Cardiac muscle cell (in vitro differentiated cells and primary cell): Measurements from ENCODE around the gene HDAC4. TPM values are rescaled to one million over a fixed set of nuclear protein-coding genes. Genes with fewer than 3 reads are reported as not detected.

Source experiments
- DNase-seq, 2 donors: peaks; one replicate each; pipeline versions ENCODE4 v3.0.0 to v3.0.0-alpha.2; 2010 to 2017; ENCODE audit warnings: low read depth in 1 of 2, low spot score in 1 of 2
- H3K27ac ChIP-seq: fragments of 200-600 bp; sonication (generic); 2 replicates; pipeline ENCODE4 v1.5.1; 2016
- H3K27me3 ChIP-seq: fragments of 200-600 bp; sonication (generic); 2 replicates; pipeline ENCODE4 v1.6.0; 2016; ENCODE audit warnings: control low read depth
- H3K36me3 ChIP-seq: fragments of 200-600 bp; sonication (generic); 2 replicates; pipeline ENCODE4 v1.5.1; 2016; ENCODE audit warnings: control low read depth
- H3K4me1 ChIP-seq: fragments of 200-600 bp; sonication (generic); 2 replicates; pipeline ENCODE4 v1.8.1; 2017; ENCODE audit warnings: low read depth, mild to moderate bottlenecking, mixed run types
- H3K4me3 ChIP-seq: fragments of 200-600 bp; sonication (generic); 2 replicates; pipeline ENCODE4 v1.5.1; 2016; ENCODE audit warnings: mild to moderate bottlenecking
- H3K9me3 ChIP-seq: fragments of 200-600 bp; sonication (generic); 2 replicates; pipeline ENCODE4 v1.5.1; 2017; ENCODE audit warnings: low read depth, mild to moderate bottlenecking, control low read depth
- polyA plus RNA-seq: library from polyadenylated mRNA; unstranded; fragments of >200 nt; fragmentation: Nextera tagmentation; extraction: Ambion mirVana; gene quantifications from 2 replicates; pipeline ENCODE4 v1.2.1, GENCODE V29; 2016
- total RNA-seq: library from RNA; depleted of rRNA; stranded (reverse); fragments of >200 nt; gene quantifications from 2 replicates; pipeline ENCODE4 v1.2.3, GENCODE V29; 2016
- TF ChIP-seq, protein P1 (sequence below): IDR thresholded peaks from 2 replicates; pipeline ENCODE4 v1.5.1; 2012; ENCODE audit warnings: low read depth, mild to moderate bottlenecking, low read length

The HDAC4 gene
- total and polyA plus RNA-seq, 2 experiments from 2014 or later = 7.0 to 41.6 TPM

DNA sequence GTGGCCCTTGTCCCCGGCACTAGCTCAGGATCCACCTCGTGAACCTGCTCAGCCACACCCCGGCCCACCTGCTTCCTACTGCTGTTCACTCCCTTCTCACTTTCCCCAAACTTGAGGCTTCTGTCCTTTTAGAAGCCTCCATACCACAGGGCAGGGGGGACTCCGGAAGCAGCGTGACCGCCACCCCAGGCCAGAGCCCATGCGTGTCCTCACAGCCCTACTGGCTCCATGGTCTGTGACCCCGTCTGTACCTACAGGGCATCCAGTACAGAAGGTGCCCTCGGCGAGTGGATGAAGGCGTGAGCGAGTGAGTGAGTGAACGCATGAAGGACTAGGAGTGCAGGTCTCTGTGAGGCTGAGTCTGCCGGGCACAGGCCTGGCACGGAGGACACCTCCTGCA, 299.7 kb downstream of the HDAC4 start:
- no peak for DNase-seq
- TF ChIP-seq, protein P1, sequence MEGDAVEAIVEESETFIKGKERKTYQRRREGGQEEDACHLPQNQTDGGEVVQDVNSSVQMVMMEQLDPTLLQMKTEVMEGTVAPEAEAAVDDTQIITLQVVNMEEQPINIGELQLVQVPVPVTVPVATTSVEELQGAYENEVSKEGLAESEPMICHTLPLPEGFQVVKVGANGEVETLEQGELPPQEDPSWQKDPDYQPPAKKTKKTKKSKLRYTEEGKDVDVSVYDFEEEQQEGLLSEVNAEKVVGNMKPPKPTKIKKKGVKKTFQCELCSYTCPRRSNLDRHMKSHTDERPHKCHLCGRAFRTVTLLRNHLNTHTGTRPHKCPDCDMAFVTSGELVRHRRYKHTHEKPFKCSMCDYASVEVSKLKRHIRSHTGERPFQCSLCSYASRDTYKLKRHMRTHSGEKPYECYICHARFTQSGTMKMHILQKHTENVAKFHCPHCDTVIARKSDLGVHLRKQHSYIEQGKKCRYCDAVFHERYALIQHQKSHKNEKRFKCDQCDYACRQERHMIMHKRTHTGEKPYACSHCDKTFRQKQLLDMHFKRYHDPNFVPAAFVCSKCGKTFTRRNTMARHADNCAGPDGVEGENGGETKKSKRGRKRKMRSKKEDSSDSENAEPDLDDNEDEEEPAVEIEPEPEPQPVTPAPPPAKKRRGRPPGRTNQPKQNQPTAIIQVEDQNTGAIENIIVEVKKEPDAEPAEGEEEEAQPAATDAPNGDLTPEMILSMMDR = no peak
- Histone ChIP-seq H3K36me3 (no peaks in the 10 kb centered on the region), H3K9me3 (no peaks in the 10 kb centered on the region), H3K4me1 (no peaks in the 10 kb centered on the region), H3K27me3 (no peaks in the 10 kb centered on the region), H3K27ac (no peak overlapping the region), H3K4me3 (no peak overlapping the region)

DNA sequence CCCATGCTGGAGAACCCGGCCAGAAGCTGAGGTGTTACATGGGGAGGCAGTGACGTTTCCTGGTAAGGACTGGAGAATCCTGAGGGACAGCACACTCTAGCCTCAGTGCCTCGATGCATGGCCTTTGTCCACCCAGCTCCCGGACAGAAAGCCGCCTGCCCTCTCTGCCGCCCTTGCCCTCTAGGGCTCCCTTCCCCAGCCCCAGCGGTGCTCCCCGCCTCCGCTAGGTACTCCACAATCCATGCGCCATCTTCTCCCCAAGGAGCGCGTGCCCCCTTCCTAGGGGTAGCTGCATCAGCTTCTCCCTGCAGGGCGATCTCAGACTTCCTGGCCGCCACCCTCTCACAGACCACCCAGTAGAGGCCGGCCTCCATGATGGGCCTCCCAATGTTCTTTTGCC, 301.3 kb downstream of the HDAC4 start:
- no peak overlapping the region for H3K27ac ChIP-seq
- H3K4me3 ChIP-seq = no peak overlapping the region
- H3K9me3 ChIP-seq = no peaks in the 10 kb centered on the region
- no peaks in the 10 kb centered on the region for H3K36me3 ChIP-seq
- DNase-seq = no peak
- H3K4me1 ChIP-seq = no peaks in the 10 kb centered on the region
- H3K27me3 ChIP-seq = no peaks in the 10 kb centered on the region
- TF ChIP-seq, protein P1 = no peak

DNA sequence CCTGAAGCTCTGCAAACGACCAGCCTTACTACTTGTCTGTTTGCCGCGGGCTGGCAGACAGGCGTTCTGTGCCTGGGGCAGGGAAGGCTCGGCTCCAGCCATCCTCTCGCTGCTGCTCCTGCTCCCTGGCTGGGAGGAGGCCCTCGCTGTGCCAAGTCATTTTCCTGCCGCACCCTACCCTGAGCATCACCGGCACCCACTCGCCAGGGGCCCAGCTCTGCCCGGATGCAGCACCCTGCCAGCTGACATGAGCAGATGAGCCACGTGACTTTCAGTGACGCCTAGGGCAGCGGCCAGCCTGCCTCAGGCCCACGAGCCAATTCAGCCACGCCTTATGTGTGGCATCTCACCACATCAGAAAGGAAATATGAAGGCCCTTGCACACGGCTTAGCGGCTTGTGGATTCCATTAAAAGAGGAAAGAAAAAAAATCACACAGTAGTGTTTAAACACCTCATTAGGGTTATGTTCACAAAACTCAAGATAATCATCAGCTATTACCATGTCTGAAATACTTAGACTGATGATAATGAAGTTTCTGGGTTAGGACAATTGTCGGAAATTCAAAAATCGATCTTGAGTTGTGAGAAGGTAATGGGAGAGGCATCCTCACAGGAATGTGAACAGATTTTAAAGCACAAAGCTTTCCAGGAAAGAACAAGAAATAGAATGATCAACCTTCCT, 302.4 kb downstream of the HDAC4 start:
- Histone ChIP-seq H3K4me3 (no peak overlapping the region), H3K36me3 (no peaks in the 10 kb centered on the region), H3K27ac (no peak overlapping the region), H3K4me1 (no peaks in the 10 kb centered on the region), H3K27me3 (no peaks in the 10 kb centered on the region), H3K9me3 (no peaks in the 10 kb centered on the region)
- DNase-seq = no peak
- TF ChIP-seq, protein P1 = no peak

DNA sequence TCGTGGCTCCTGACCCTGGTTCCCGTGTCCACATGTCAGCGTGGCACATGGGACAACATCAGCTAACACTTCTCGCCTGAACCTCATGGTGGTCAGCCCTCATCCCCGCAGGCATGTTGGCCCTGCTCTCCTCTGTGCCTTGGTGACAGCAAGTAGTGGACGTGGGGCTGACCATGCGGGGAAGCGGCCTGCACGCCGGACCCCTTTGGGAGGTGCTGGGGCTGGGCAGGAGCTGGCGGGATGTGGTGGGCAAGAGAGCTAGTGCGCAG, 303.5 kb downstream of the HDAC4 start:
- no peak overlapping the region for H3K27ac ChIP-seq
- H3K4me3 ChIP-seq = no peak overlapping the region
- no peaks in the 10 kb centered on the region for H3K36me3 ChIP-seq
- TF ChIP-seq, protein P1 = no peak
- no peak for DNase-seq
- no peaks in the 10 kb centered on the region for H3K9me3 ChIP-seq
- H3K27me3 ChIP-seq = no peaks in the 10 kb centered on the region
- no peaks in the 10 kb centered on the region for H3K4me1 ChIP-seq

DNA sequence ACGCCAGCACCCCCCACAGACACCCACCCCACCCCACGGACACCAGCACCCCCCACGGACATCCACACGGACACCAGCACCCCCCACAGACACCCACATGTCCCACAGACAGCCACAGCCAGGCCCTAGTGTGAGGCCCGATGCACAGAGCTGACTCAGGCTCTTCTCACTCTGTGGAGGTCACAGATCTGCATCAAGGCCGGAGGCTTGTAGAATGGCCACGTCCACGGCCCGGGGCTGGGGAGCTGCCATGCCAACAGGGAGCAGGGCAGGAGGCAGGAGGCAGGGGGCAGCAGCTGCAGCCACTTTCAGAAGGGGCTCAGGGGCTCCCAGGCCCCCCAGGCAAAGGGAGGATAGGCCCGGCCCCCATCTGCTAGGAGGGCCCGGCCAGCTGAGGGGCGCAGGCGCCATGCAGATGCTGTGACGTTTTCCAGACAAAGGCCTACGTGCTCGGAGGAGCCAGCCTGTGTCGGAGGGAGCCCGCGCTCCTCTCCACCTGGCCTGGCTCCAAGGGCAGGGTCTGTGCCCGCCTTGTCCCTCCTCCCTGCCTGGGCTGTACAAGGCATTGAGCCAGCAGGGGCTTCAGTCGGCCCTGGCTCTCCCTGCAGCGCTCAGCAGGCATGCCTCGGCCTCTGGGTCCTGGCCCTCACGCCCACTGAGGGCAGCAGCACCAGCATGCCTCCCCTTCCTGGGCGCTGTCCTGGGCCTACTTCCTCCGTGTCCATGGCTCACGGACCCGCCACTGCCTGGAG, 304.0 kb downstream of the HDAC4 start:
- no peak overlapping the region for H3K4me3 ChIP-seq
- H3K27me3 ChIP-seq = no peaks in the 10 kb centered on the region
- H3K9me3 ChIP-seq = no peaks in the 10 kb centered on the region
- H3K4me1 ChIP-seq = no peaks in the 10 kb centered on the region
- no peak for DNase-seq
- no peak overlapping the region for H3K27ac ChIP-seq
- TF ChIP-seq, protein P1 = no peak
- H3K36me3 ChIP-seq = no peaks in the 10 kb centered on the region
